SK-N-SH treated with all-trans-retinoic acid at 6 μM for 48 hours (cell line): ENCODE results near the gene CCDC30.

Experiments used
- ESRRG ChIP-seq: fragments of 250-450 bp; sonication (Bioruptor Pico); IDR thresholded peaks from 2 replicates; pipeline ENCODE4 v1.6.1; 2021; ENCODE audit warnings: mild to moderate bottlenecking
- GLIS3 ChIP-seq: fragments of 250-450 bp; sonication (Bioruptor Pico); IDR thresholded peaks from 2 replicates; pipeline ENCODE4 v1.5.0; 2020; ENCODE audit warnings: mild to moderate bottlenecking, moderate library complexity
- ISL1 ChIP-seq: fragments of 250-450 bp; sonication (Bioruptor Pico); IDR thresholded peaks from 2 replicates; pipeline ENCODE4 v2.1.2; 2022; ENCODE audit warnings: mild to moderate bottlenecking, moderate library complexity
- RARB ChIP-seq: fragments of 250-450 bp; sonication (Bioruptor Pico); IDR thresholded peaks from 2 replicates; pipeline ENCODE4 v1.8.0; 2021; ENCODE audit warnings: mild to moderate bottlenecking, moderate library complexity
- SNAI2 ChIP-seq: fragments of 250-450 bp; sonication (Bioruptor Pico); IDR thresholded peaks from 2 replicates; pipeline ENCODE4 v1.5.0; 2020; ENCODE audit warnings: mild to moderate bottlenecking, moderate library complexity
- TCF4 ChIP-seq: fragments of 250-450 bp; sonication (Bioruptor Pico); IDR thresholded peaks from 2 replicates; pipeline ENCODE4 v1.8.0; 2021; ENCODE audit warnings: mild to moderate bottlenecking, moderate library complexity, borderline replicate concordance
- ZNF565 ChIP-seq: fragments of 450-650 bp; formaldehyde crosslinking; conservative IDR thresholded peaks from 2 replicates; pipeline ENCODE4 v1.5.0; 2020; ENCODE audit warnings: low read depth, mild to moderate bottlenecking, moderate library complexity
- TF ChIP-seq, protein P1 (sequence below): fragments of 250-450 bp; sonication (Bioruptor Pico); IDR thresholded peaks from 2 replicates; pipeline ENCODE4 v1.8.0; 2021; ENCODE audit warnings: low read depth, mild to moderate bottlenecking, moderate library complexity, borderline replicate concordance
- TF ChIP-seq, protein P2 (sequence below): fragments of 250-450 bp; sonication (Bioruptor Pico); IDR thresholded peaks from 2 replicates; pipeline ENCODE4 v1.8.0; 2020; ENCODE audit warnings: mild to moderate bottlenecking, moderate library complexity, borderline replicate concordance

DNA sequence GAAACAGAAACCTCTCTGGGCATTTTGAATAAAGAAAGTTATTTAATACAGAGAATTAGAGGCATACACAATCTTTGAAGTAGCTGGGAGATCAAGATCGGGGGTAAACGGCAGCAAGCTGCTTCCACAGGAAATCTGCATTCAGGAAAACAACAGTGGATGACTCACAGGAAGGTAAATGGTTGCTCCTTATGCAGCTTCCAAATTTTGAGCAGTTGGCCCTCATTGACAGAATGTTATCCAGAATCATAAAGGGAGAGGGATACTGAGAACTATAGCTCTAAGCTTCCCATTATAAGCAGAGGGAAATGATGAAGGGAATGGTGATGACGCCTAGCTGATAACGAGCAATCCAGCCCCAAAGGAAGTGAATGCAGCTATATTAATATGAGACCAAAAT, 35.8 kb upstream of the CCDC30 start:
- TF ChIP-seq GLIS3, result no peak
- TF ChIP-seq SNAI2 (CRISPR knock-in tag), result no peak
- TF ChIP-seq, protein P1, sequence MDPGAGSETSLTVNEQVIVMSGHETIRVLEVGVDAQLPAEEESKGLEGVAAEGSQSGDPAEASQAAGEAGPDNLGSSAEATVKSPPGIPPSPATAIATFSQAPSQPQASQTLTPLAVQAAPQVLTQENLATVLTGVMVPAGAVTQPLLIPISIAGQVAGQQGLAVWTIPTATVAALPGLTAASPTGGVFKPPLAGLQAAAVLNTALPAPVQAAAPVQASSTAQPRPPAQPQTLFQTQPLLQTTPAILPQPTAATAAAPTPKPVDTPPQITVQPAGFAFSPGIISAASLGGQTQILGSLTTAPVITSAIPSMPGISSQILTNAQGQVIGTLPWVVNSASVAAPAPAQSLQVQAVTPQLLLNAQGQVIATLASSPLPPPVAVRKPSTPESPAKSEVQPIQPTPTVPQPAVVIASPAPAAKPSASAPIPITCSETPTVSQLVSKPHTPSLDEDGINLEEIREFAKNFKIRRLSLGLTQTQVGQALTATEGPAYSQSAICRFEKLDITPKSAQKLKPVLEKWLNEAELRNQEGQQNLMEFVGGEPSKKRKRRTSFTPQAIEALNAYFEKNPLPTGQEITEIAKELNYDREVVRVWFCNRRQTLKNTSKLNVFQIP (CRISPR knock-in tag), result no peak
- no peak for TF ChIP-seq RARB (CRISPR knock-in tag)
- TF ChIP-seq, protein P2, sequence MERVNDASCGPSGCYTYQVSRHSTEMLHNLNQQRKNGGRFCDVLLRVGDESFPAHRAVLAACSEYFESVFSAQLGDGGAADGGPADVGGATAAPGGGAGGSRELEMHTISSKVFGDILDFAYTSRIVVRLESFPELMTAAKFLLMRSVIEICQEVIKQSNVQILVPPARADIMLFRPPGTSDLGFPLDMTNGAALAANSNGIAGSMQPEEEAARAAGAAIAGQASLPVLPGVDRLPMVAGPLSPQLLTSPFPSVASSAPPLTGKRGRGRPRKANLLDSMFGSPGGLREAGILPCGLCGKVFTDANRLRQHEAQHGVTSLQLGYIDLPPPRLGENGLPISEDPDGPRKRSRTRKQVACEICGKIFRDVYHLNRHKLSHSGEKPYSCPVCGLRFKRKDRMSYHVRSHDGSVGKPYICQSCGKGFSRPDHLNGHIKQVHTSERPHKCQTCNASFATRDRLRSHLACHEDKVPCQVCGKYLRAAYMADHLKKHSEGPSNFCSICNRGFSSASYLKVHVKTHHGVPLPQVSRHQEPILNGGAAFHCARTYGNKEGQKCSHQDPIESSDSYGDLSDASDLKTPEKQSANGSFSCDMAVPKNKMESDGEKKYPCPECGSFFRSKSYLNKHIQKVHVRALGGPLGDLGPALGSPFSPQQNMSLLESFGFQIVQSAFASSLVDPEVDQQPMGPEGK, result no peak
- no peak for TF ChIP-seq TCF4 (CRISPR knock-in tag)
- no peak for TF ChIP-seq ESRRG (CRISPR knock-in tag)
- TF ChIP-seq ZNF565, result no peak
- TF ChIP-seq ISL1 (CRISPR knock-in tag), result no peak
